Hippocampal formation (tissue), 2 donors: Measurements from ENCODE around the gene MAN1B1.
A peak's percentile ranks its signal among the peaks of the same experiment; 100 is the strongest.
"Not testable (repeated sequence)": the region's sequence is repeated elsewhere in the genome, so short reads cannot be mapped to it uniquely, and the experiment has no call there.

Experiments
- DNase-seq, 2 donors: peaks; one replicate each; lab custom pipeline; 2025; lab: John Stamatoyannopoulos, UW

The MAN1B1 gene

DNA sequence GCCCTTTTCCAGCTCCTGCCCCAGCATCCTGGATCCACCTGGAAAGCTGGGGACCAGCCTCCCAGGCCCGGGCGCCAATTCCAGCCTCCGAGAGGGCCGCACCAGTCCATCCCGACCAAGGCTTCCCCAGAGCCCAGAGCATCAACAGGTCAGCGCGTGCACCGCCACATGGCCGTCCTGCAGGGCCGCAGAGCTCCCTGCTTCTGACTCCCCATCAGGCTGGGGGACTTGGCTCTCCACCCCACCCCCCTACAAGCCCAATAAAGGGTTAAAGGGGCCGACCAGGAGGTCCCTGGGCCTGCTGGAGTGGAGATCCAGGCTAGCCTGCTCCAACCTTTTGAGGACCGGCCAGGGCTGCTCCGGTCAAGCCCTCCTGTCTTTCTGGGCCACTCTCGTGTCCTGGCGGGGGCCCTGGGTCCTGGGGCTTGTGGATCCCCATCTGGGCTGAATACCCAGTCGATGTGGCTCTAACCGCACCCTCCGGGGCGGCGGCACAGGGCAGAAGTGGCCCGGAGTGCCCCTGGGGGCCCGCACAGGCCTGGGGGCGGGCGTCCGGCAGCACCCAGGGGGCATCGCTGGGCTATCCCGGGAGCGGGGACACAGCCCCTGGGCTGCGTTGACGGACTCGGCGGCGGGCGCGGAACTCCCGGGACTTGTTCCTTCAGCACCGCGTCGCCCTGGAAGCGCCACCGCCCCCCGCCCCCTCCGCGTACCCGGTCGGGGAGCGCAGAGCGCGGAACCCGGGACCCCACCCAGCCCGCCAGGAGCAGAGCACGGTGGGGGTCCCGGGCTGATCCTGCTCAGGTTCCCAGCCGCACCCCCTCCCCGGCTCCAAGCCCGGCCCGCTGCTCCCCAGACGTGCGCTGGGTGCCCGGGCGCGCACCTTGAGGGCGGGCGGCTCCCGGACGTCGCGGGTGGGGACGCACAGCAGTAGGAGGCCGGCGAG is 33.5 kb upstream of the MAN1B1 start:
- DNase-seq = no peak

DNA sequence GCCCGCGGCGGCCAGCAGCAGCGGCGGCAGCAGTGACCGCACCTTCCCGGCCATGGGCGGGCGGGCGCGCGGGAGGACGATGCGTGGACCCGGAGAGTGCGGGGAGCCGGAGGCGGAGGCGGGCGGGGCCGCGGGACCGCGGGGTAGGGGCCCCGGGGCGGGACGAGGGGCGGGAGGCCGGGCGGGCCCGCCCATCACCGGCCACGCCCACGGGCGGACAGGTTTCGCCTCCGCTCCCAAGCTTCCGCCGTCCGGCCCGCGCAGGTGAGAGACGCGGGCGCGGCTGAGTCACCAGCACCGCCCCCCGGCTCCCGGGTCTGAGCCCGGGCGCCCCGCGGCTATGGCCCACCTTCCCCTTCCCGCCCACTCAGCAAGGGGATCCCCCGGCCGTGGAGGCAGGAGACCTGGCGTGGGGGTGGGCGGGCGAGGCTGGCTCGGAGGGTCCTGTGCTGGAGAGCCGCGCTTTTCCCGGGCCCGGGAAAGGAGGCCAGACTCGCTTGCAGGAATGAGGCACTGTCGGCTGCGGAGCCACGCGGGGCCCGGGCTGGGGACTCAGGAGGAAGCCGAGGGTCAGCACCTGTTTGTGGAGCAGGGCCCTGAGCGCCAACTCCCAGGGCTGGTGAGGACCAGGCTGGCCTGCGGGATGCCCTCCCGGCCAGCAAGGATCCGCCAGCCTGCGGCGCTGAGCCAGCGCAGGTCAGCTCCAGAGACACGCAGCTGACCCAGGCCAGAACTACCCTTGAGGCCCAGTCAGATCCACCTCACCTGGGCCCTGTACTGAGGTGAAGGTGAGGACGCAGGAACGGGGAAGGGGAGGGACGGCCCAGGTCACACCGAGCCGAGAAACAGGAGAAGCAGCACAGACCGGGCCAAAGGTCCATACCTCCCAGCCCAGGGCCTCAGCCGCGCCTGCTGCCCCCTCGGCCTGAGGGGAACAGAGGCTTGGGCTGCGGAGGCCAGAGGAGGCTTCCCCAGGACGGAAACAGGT is 32.5 kb upstream of the MAN1B1 start, which contains the start of gene ENTPD2:
Gene ENTPD2, minus strand, starts transcription at position 118 of the 988 bp plus-strand sequence. Its CDS starts 64 bp downstream, at position 54.
- no peak for DNase-seq

GRCh38 chr9:137054932-137055384 is 31.8 kb upstream of the MAN1B1 start:
- peak in 1 of 2 donors; percentile 61 for DNase-seq

DNA sequence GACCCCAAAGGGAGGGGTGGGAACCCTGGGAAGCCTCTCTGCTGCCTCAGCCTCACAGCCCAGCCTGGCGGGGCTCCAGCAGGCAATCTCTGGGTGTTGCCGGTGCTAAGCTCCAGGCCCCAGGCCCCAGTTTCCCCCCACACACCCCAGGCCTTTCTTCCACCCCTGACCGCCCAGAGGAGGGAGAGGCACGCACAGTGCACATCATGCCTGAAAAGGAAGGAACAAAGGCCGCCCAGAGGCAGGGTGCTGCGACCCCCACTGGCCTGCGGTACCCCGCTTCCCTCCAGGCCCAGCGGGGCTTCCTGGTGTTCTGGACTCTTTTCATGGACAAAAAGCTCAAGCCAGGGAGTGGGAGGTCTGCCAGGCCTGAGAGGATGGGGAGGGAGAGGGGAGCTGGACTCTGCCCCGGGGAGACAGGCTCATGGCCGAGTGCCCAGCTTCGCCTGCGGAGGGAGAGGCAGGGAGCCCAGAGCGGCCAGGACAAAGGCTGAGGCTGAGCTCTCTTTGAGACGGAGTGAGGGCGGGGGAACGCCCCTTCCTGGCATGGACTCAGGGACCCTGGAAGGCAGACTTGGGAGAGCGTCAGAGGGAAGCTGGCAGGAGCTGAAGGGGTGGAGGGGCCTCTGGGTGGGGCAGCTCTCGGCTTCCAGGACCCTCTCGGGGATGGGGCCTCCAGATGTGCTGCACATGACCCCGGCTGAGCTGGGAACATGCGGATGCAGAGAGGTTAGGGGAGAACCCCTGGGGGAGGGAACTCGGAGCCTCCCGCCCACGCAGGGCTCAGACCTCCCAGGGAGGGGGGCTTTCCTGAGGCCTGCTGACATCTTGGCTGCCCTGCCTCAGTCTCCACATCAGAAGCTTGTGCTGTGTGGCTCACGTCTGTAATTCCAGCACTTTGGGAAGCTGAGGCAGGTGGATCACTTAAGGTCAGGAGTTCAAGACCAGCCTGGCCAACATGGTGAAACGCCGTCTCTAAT is 31.1 kb upstream of the MAN1B1 start:
- DNase-seq = peak; percentile 89 to 94

- no peak for DNase-seq
Measured at GRCh38 chr9:137056739-137057415, 29.9 kb upstream of the MAN1B1 start.

- DNase-seq = no peak
Measured at GRCh38 chr9:137057545-137057944, 29.2 kb upstream of the MAN1B1 start.

DNA sequence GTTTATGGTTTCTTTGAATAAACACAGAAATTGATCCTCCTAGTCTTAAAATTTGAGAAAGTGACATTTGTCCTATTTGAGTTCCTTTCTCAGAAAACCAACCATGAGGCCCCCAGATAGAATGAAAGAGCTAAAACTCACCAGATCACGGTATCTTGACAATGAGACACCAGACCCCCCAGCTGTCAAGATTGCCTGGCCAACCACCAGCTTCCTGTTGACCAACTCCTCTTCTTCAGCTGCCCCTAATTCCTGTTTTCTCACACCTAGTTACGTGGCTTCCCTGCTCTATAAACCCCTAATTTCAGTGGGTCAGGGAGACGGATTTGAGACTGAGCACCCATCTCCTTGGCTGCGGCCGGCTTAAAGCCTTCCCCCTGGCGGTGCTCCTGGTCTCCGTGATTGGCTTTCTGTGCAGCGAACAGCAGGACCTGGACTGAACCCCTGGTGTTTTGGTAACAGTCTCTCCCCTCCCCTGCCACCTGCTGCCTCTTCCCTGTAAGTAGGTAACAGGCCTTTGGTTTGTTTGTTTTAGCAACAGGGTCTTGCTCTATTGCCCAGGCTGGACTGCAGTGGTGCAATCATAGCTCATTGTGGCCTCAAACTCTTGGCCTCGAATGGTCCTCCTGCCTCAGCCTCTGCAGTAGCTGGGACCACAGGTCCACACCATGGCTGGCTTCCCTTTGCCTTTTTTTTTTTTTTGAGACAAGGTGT is 28.1 kb upstream of the MAN1B1 start:
- no peak for DNase-seq

GRCh38 chr9:137062384-137062783 is 24.4 kb upstream of the MAN1B1 start:
- no peak for DNase-seq

DNA sequence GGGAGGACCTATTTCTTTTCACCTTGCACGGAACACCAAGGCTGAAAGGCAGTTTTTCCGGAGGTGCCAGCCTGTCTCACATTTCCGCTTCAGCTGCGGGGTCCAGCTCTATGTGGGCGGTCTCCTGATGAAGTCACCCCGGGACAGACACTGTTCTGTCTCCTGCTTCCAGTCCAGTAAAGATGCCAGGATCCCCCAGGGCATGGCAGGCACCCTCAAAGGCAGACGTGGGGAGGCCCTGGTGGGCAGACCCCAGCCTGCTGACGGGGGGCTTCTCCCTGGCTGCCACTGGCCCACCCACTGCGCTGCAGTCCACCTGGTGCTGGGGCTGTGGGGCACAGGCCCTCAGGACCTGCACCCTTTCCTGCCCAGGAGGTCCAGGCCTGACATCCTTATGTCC is 24.0 kb upstream of the MAN1B1 start:
- DNase-seq = not testable (repeated sequence)

GRCh38 chr9:137063311-137064026 is 23.3 kb upstream of the MAN1B1 start:
- no peak for DNase-seq

- peak; percentile 25 to 40 for DNase-seq
Measured at GRCh38 chr9:137064027-137064879, 22.5 kb upstream of the MAN1B1 start.

- no peak for DNase-seq
Measured at GRCh38 chr9:137064880-137065164, 22.0 kb upstream of the MAN1B1 start.

DNA sequence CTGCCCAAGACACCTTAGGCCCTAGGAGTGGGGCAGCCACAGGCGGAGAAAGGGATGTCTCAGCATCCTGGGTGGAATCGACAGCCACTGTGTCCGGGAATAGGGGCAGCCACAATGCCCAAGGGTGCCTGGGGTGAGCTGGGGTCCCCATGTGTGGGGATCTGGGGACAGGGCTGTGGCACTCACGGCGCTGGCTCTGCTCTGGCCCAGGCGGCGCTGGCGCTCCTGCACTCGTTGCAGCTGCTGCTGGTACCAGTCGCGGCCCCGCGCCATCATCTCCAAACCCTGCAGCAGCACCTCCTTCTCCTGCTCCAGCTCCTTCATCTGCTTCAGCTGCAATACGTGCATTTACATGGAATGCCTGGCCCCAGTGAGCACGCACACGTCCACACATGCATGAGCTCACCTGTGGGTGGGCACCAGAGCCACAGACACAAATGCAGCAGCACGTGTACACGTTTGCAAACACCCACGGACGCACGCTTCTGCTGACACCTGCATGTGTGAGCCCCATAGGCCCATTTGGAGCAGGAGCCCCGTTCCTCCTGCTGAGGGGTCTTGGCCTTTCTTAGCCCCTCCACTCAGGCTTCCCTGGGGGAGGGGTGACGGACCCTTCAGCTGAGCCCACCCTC is 21.3 kb upstream of the MAN1B1 start:
- no peak for DNase-seq

DNA sequence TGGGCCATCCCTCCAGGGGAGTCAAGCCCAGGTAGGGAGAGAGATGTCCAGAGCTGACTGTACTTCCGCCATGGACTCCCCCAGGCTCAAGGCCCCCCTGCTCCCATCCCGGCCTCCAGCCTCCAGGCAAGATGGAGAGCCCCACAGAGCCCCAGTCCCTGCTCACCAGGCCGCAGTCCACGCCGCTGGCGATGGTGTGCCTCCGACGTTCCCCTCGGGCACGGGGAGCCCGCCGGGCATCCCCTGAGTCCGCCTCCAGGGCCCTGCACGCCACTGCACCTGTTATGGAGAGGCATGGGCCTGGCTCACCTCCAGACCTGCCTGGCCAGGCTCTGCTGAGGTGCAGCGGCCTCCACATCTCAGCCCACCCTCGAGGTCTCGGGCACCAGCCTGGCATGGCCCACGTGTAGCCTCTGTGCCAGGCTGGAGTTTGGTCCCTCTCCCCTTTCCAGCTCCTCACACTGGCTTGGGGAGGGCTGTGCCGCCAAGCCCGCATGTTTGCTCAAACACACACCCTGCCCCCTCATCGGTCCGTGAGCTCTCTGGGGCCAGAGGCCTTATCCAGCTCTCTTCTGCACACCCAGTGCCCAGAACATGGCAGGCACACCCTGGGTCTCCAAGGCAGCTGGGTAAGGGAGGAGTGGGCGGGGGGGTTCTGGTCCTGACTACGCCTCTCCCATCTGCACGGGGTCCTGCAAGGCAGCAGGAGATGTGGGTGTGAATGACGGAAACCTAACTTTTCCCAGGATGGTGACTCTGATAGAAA is 20.5 kb upstream of the MAN1B1 start:
- no peak for DNase-seq

- peak; percentile 66 to 75 for DNase-seq
Measured at GRCh38 chr9:137067860-137068538, 18.8 kb upstream of the MAN1B1 start.
